Coronary artery (tissue), 2 donors: ENCODE measurements around the gene ASB1.

Source experiments
- DNase-seq: peaks from one replicate; pipeline ENCODE4 v3.0.0-alpha.2; 2017; ENCODE audit warnings: low spot score
- H3K27ac ChIP-seq, 2 donors: fragments of 200-600 bp; sonication (generic); one replicate each; pipeline ENCODE4 v1.5.1; 2016 to 2019
- H3K4me3 ChIP-seq: fragments of 200-600 bp; sonication (generic); 2 replicates; pipeline ENCODE4 v1.5.1; 2016; ENCODE audit warnings: mild to moderate bottlenecking, moderate library complexity
- TF ChIP-seq, protein P1 (sequence below): fragments of 200-600 bp; sonication (generic); IDR thresholded peaks from one replicate; pipeline ENCODE4 v1.5.1; 2019; ENCODE audit warnings: antibody characterized with exemption

ASB1 gene

DNA sequence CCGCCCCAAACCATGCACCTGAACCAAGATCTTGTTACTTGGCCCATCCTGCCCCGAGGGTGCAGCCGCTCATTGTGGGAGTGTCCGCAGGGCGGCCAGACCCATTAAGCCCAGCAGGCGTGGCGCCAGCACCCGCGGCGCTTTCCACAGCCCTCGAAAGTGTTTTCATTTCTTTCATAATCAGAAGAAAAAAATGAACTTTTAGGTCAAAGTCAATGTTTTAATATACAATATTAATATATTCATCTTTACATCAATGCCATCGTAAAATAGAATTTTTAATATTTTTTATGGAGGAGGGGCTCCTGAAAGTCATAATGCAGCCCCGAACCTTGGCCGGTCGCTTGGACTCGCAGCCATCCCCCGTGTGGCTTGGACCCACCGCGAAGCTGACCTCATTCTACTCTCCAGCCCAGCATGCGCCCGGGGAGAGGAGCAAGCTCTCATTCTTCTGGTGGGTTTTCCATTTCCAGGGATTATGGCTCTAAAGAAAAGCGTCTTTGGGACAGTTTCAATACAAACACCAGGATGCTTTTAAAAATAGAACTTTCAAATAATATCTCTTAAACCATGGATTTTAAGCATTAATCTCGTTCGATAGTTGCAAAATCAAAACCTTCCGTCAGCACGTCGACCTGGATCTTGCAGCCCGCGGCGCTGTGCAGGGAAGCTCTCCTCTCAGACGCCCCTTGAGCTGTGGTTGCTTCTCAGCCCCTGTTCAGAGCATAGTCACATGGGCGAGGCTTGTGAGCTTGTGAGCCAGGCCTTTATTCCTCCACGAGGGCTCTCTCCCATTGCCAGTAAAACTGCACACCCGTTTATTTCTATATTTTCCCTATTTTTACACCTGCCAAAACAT lies 17.2 kb upstream of the ASB1 start:
- TF ChIP-seq, protein P1, sequence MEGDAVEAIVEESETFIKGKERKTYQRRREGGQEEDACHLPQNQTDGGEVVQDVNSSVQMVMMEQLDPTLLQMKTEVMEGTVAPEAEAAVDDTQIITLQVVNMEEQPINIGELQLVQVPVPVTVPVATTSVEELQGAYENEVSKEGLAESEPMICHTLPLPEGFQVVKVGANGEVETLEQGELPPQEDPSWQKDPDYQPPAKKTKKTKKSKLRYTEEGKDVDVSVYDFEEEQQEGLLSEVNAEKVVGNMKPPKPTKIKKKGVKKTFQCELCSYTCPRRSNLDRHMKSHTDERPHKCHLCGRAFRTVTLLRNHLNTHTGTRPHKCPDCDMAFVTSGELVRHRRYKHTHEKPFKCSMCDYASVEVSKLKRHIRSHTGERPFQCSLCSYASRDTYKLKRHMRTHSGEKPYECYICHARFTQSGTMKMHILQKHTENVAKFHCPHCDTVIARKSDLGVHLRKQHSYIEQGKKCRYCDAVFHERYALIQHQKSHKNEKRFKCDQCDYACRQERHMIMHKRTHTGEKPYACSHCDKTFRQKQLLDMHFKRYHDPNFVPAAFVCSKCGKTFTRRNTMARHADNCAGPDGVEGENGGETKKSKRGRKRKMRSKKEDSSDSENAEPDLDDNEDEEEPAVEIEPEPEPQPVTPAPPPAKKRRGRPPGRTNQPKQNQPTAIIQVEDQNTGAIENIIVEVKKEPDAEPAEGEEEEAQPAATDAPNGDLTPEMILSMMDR: no peak
- DNase-seq: no peak
- Histone ChIP-seq H3K4me3 (peak overlapping the region; percentile 11), H3K27ac (peak overlapping the region; percentile 9 to 26)

DNA sequence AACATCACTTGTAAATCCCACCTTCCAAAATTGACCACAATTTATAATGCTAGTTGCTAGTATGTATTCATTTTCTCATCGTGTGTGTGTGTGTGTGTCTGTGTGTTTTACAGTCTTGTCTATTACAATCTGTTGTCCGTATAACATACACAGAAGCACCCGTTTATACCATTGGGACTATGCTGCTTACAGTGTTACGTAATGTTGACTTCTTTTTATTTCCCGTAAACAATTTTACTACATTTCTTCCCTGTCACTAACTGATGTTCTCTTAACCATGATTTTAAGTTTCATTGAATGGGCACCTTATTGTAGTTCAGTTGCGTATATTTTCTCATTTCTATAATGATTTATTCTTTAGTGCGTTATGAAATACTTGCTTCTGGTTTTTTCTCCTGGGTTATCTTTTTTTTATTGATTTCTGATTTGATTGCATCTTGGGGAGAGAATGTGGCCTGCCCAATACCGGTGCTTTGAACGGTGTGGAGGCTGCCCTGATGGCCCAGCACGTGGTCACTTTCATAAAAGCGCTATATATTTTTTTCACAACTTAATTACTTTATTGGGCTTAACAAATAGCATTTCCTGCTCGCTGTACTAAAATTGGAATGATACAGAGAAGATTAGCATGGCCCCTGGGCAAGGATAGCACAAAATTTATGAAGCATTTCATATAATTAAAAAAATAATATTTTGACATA lies 14.5 kb upstream of the ASB1 start:
- no peak overlapping the region for H3K27ac ChIP-seq

DNA sequence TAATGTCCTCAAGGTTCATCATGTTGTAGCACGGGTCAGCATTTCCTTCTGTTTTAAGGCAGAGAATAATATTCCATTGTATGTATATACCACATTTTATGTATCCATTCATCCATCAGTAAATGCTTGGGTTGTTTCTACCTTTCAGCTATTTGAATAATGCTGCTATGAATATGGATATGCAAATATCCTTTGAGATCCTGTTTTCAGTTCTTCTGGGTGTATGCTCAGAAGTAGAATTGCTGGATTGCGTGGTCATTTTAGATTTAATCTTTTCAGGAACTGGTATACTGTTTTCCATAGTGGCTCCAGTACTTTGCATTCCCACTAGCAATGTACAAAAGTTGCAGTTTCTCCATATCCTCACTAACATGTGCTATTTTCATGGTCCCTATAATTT lies 13.4 kb upstream of the ASB1 start:
- TF ChIP-seq, protein P1: no peak
- Histone ChIP-seq H3K4me3 (no peak overlapping the region), H3K27ac (no peak overlapping the region)
- DNase-seq: no peak

More for the DNA sequence above, 14.5 kb upstream of the ASB1 start:
- DNase-seq: no peak
- TF ChIP-seq, protein P1: no peak
- H3K4me3 ChIP-seq: no peak overlapping the region

DNA sequence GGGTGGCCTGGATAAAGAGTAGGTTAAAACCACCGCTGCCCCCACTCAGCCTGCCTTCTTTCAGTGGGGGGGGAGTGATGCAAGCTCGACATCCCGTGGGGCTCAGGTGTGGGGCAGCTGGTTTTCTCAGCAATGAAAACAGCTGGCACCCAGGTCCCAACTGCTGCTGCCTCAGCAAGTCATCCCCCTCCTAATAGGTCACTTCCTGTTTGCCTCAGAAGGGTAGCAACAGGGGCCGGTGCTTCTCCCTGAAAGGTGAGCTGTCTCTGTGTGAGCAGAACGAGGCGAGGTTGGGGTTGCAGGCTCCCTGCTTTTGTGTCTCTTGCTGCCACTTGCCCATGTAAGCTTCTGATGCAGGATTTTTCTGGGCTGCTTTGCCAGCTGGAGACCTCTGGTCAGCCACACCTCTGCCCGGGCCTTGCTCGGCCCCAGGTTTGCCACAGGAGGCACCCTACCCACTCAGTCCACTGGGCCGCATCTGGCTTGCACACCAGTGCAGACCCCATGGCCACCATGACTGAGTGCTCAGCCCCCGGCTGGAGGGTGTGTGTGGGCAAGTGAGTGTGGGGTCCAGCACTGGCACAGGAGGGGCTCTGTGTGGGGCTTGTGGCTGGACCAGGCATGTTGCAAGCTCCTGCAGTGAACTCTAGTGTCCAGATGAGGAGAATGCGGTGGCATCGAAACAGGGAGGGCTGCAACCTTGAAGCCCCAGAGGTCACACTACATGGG lies 11.5 kb upstream of the ASB1 start:
- TF ChIP-seq, protein P1: no peak
- no peak overlapping the region for H3K27ac ChIP-seq
- H3K4me3 ChIP-seq: no peak overlapping the region
- DNase-seq: no peak

DNA sequence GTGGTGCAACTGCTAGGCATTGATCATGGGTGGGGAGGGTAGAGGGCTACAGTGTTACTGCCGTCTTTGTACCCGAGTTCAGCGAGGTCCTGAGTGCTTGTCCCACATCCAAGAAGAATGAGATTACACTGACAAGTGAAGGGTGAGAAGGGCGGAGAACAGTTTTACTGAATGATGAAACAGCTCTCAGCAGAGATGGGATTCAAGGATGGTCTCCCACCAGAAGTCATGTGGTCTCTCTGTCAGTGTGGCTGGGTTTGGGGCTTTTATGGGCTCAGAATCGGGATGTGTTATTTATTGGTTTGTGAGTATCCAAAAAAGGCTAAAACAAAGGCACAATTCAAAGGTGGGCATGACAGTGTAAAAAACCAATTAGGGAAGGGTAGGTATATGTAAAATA lies 10.8 kb upstream of the ASB1 start:
- TF ChIP-seq, protein P1: no peak
- no peak for DNase-seq
- Histone ChIP-seq H3K27ac (no peak overlapping the region), H3K4me3 (no peak overlapping the region)

DNA sequence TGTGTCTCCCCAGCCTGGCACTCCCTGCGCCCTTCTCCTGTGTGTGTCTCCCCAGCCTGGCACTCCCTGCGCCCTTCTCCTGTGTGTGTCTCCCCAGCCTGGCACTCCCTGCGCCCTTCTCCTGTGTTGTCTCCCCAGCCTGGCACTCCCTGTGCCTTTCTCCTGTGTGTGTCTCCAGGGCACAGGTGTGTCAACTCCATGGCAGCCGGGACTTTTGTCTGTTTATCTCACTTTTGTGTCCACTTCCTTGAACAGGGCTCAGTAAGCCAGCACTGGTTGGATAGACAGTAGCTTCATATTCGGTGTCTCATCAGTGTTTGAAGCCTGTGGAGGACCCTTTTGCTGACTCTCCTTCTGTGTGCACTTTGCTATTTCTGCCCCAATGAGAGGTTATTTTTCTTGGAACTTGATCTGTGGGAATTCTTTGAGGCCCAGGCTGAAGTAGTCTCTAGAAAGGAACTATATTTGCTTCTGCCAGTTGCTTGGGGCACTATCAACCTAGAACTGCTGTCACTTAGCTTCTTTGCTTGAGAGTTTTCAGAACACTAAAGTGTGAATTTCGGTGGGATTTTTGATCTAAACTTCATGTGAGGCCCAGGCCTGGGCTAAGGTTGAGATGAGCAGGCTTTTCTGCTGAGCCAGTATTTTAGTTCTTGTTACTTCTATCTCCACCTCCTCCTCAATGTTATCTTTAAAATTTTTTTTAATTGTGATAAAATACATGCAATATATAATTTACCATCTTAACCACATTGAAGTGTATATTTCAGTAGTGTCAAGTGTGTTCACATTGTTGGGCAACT lies 8.3 kb upstream of the ASB1 start:
- DNase-seq: no peak
- TF ChIP-seq, protein P1: no peak

More for the DNA sequence above, 8.3 kb upstream of the ASB1 start:
- Histone ChIP-seq H3K4me3 (no peak overlapping the region), H3K27ac (no peak overlapping the region)
